Smooth muscle cell (in vitro differentiated cells): ENCODE data around the gene DNAJC12. TPM values are rescaled to one million over a fixed set of nuclear protein-coding genes. Genes with fewer than 3 reads are reported as not detected.

Source experiments
- DNase-seq: peaks from one replicate; lab custom pipeline; 2025; ENCODE audit not compliant: unreplicated experiment; lab: John Stamatoyannopoulos, UW
- H2AFZ ChIP-seq: fragments of 200-600 bp; sonication (generic); 2 replicates; pipeline ENCODE4 v1.6.0; 2016; ENCODE audit warnings: antibody characterized with exemption, low read depth, mild to moderate bottlenecking
- H3F3A ChIP-seq: fragments of 200-600 bp; sonication (generic); 2 replicates; pipeline ENCODE4 v1.6.0; 2017; ENCODE audit warnings: antibody characterized with exemption, low read depth
- H3K27ac ChIP-seq: fragments of 200-600 bp; sonication (generic); 2 replicates; pipeline ENCODE4 v1.5.1; 2016; ENCODE audit warnings: low read depth, mild to moderate bottlenecking
- H3K27me3 ChIP-seq: fragments of 200-600 bp; sonication (generic); 2 replicates; pipeline ENCODE4 v1.6.1; 2016; ENCODE audit warnings: low read depth, mild to moderate bottlenecking
- H3K36me3 ChIP-seq: fragments of 200-600 bp; sonication (generic); 2 replicates; pipeline ENCODE4 v1.5.1; 2016; ENCODE audit warnings: low read depth
- H3K4me1 ChIP-seq: fragments of 200-600 bp; sonication (generic); 2 replicates; pipeline ENCODE4 v1.5.1; 2016; ENCODE audit warnings: low read depth
- H3K4me2 ChIP-seq: fragments of 200-600 bp; sonication (generic); 2 replicates; pipeline ENCODE4 v1.6.0; 2016; ENCODE audit warnings: mild to moderate bottlenecking
- H3K4me3 ChIP-seq: fragments of 200-600 bp; sonication (generic); 2 replicates; pipeline ENCODE4 v1.5.1; 2016; ENCODE audit warnings: mild to moderate bottlenecking
- H3K79me2 ChIP-seq: fragments of 200-600 bp; sonication (generic); 2 replicates; pipeline ENCODE4 v1.6.0; 2016; ENCODE audit warnings: low read depth, mild to moderate bottlenecking
- H3K9ac ChIP-seq: fragments of 200-600 bp; sonication (generic); 2 replicates; pipeline ENCODE4 v1.6.0; 2016; ENCODE audit warnings: low read depth
- H3K9me3 ChIP-seq: fragments of 200-600 bp; sonication (generic); replicated peaks from 2 replicates; pipeline ENCODE4 v1.5.1; 2016; ENCODE audit warnings: low read depth
- H4K20me1 ChIP-seq: fragments of 200-600 bp; sonication (generic); 2 replicates; pipeline ENCODE4 v1.6.0; 2016; ENCODE audit warnings: low read depth
- CTCF ChIP-seq: fragments of 200-600 bp; sonication (generic); IDR thresholded peaks from 2 replicates; pipeline ENCODE4 v1.5.1; 2017; ENCODE audit warnings: borderline replicate concordance, mild to moderate bottlenecking, antibody characterized with exemption; ENCODE audit not compliant: insufficient read depth, poor library complexity, severe bottlenecking
- WGBS: methylation state at CpG from one replicate; pipeline ENCODE4 v1.1.7; 2016; ENCODE audit warnings: low lambda C conversion rate; 5-methylcytosine and 5-hydroxymethylcytosine counted together
- polyA plus RNA-seq: library from polyadenylated mRNA; unstranded; fragments of >200 nt; fragmentation: Nextera tagmentation; extraction: Ambion mirVana; gene quantifications from 2 replicates; pipeline ENCODE4 v1.2.1, GENCODE V29; 2016
- total RNA-seq: library from RNA; depleted of rRNA; stranded (reverse); fragments of >200 nt; gene quantifications from 2 replicates; pipeline ENCODE4 v1.2.3, GENCODE V29; 2014

DNAJC12 gene
- total and polyA plus RNA-seq, 2 experiments from 2014 or later = 0.82 to 2.1 TPM

- DNase-seq = no peak
- H3K4me1 ChIP-seq = no peaks in the 10 kb centered on the region
- no peaks in the 10 kb centered on the region for H3K79me2 ChIP-seq
- no peaks in the 10 kb centered on the region for H3K9me3 ChIP-seq
- H3K4me2 ChIP-seq = no peak overlapping the region
- no peaks in the 10 kb centered on the region for H3K27me3 ChIP-seq
- H3F3A ChIP-seq = no peaks in the 10 kb centered on the region
- no peak overlapping the region for H2AFZ ChIP-seq
- no peak overlapping the region for H3K27ac ChIP-seq
- H3K9ac ChIP-seq = no peak overlapping the region
- no peaks in the 10 kb centered on the region for H4K20me1 ChIP-seq
- no peak for TF ChIP-seq CTCF
- H3K4me3 ChIP-seq = no peak overlapping the region
- 61% methylated on average over 3 of the region's 3 CpGs for WGBS
- H3K36me3 ChIP-seq = no peaks in the 10 kb centered on the region
Measured at GRCh38 chr10:67784474-67784873, 53.5 kb downstream of the DNAJC12 start.

GRCh38 chr10:67783606-67784294 lies 54.2 kb downstream of the DNAJC12 start:
- WGBS = 96% methylated on average over 5 of the region's 5 CpGs
- H3K79me2 ChIP-seq = no peaks in the 10 kb centered on the region
- no peaks in the 10 kb centered on the region for H4K20me1 ChIP-seq
- no peak overlapping the region for H3K4me3 ChIP-seq
- TF ChIP-seq CTCF = no peak
- no peak for DNase-seq
- H3K27ac ChIP-seq = no peak overlapping the region
- no peaks in the 10 kb centered on the region for H3K27me3 ChIP-seq
- H2AFZ ChIP-seq = no peak overlapping the region
- H3K36me3 ChIP-seq = no peaks in the 10 kb centered on the region
- no peaks in the 10 kb centered on the region for H3K9me3 ChIP-seq
- H3K9ac ChIP-seq = no peak overlapping the region
- no peak overlapping the region for H3K4me2 ChIP-seq
- H3K4me1 ChIP-seq = no peaks in the 10 kb centered on the region
- H3F3A ChIP-seq = no peaks in the 10 kb centered on the region

- WGBS = 86% methylated on average over 2 of the region's 2 CpGs
- H3K9ac ChIP-seq = no peak overlapping the region
- no peaks in the 10 kb centered on the region for H3F3A ChIP-seq
- H3K4me2 ChIP-seq = no peak overlapping the region
- TF ChIP-seq CTCF = no peak
- no peaks in the 10 kb centered on the region for H3K4me1 ChIP-seq
- H2AFZ ChIP-seq = no peak overlapping the region
- H4K20me1 ChIP-seq = no peaks in the 10 kb centered on the region
- no peaks in the 10 kb centered on the region for H3K27me3 ChIP-seq
- H3K9me3 ChIP-seq = no peaks in the 10 kb centered on the region
- no peak overlapping the region for H3K4me3 ChIP-seq
- no peaks in the 10 kb centered on the region for H3K36me3 ChIP-seq
- H3K79me2 ChIP-seq = no peaks in the 10 kb centered on the region
- H3K27ac ChIP-seq = no peak overlapping the region
- DNase-seq = no peak
Measured at GRCh38 chr10:67782530-67782929, 55.5 kb downstream of the DNAJC12 start.
